GM12892 (cell line): ENCODE results near the gene ACKR2.

Source experiments
- POLR2A ChIP-seq: IDR thresholded peaks from 2 replicates; pipeline ENCODE4 v1.6.1; 2011; ENCODE audit warnings: low read depth, low read length, control low read depth
- POLR2AphosphoS5 ChIP-seq: IDR thresholded peaks from 2 replicates; pipeline ENCODE4 v1.6.1; 2011; ENCODE audit warnings: low read depth, low read length, control low read depth
- TAF1 ChIP-seq: IDR thresholded peaks from 2 replicates; pipeline ENCODE4 v1.6.1; 2011; ENCODE audit warnings: low read depth, mild to moderate bottlenecking, control low read depth, low read length, borderline replicate concordance

DNA sequence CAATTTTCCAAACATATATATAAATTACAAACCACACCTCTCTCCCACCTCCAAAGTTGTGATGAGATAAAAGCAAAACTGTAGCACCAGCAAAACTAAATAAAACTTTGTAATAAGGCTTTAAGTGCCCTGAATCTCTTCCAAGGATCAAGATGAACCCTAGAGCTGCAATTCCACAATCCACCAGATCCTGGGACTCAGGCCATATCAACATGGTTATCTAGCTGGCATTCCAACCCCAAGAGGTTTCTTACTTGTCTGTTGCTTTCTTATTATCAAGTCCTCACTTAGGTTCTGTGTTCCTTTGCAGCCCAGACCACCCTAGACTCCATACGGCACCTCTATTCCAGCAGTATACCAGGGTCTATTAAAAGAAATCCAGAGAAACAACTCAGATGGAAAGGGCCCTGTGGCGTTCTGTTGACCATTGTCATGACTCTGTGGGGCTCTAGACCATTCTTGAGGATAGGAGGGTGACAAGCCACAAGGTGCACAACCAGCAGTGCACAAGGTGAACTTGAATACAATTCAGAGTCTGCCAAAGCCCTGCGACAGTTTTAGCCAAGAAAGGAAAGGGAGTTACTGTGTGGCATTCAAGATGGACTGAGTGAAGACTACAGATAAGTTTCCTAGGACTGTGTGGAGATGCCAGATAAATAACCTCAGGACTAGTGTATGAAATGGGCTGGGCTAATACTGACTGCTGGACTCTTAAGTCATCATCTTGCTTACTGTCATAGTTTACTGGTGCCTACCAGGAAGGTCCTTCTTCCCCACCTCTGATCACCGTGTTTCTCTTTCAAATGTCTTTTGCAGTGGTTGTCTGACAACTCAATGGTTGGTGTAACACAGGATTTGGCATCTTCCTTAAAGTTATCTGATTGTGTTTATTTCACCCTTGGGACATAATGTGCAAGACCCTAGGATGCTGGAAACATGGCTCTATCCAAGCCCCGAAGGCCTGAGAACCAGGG, 27.2 kb downstream of the ACKR2 start:
- TF ChIP-seq POLR2A (no peak), POLR2AphosphoS5 (no peak), TAF1 (no peak)
